Testis (tissue), 2 donors: Measurements from ENCODE around the gene ZNF296.

Experiments
- CTCF ChIP-seq, 3 experiments: fragments of 450-650 bp in 2 of 3; fragments of 200-600 bp in 1 of 3; sonication (generic) in 1 of 3; IDR thresholded peaks; one replicate each; pipeline ENCODE4 v1.5.1; 2016 to 2019; ENCODE audit warnings: antibody characterized with exemption in 3 of 3, mild to moderate bottlenecking in 2 of 3, moderate library complexity in 1 of 3
- POLR2A ChIP-seq: fragments of 450-650 bp; IDR thresholded peaks from one replicate; pipeline ENCODE4 v1.6.1; 2017; ENCODE audit warnings: antibody characterized with exemption, mild to moderate bottlenecking, moderate library complexity

GRCh38 chr19:45123440-45123850 is 47.2 kb upstream of the ZNF296 start:
- no peak for TF ChIP-seq CTCF (IDR thresholded peaks at IDR 0.05)
- no peak for TF ChIP-seq POLR2A
